Osteocyte (in vitro differentiated cells): ENCODE data around the gene AATF. TPM values are rescaled to one million over a fixed set of nuclear protein-coding genes. Genes with fewer than 3 reads are reported as not detected.

Source experiments
- DNase-seq: peaks from one replicate; pipeline ENCODE4 v3.0.0; 2021; ENCODE audit warnings: mixed read lengths; ENCODE audit not compliant: unreplicated experiment; ENCODE audit errors: extremely low spot score
- H3K27ac Mint-ChIP-seq: one replicate; pipeline ENCODE4 v1.8.0; 2021; ENCODE audit warnings: mild to moderate bottlenecking, mixed read lengths; ENCODE audit not compliant: unreplicated experiment
- H3K27me3 Mint-ChIP-seq: one replicate; pipeline ENCODE4 v1.8.0; 2021; ENCODE audit warnings: mixed read lengths; ENCODE audit not compliant: unreplicated experiment
- H3K36me3 Mint-ChIP-seq: one replicate; pipeline ENCODE4 v1.8.0; 2021; ENCODE audit warnings: mixed read lengths; ENCODE audit not compliant: unreplicated experiment
- H3K4me1 Mint-ChIP-seq: one replicate; pipeline ENCODE4 v1.8.0; 2021; ENCODE audit warnings: mixed read lengths; ENCODE audit not compliant: unreplicated experiment
- H3K4me3 Mint-ChIP-seq: one replicate; pipeline ENCODE4 v1.8.0; 2021; ENCODE audit warnings: mild to moderate bottlenecking, moderate library complexity, mixed read lengths; ENCODE audit not compliant: unreplicated experiment
- H3K9me3 Mint-ChIP-seq: one replicate; pipeline ENCODE4 v1.8.0; 2021; ENCODE audit warnings: mixed read lengths; ENCODE audit not compliant: unreplicated experiment
- CTCF ChIP-seq: fragments of 200-600 bp; sonication (generic); IDR thresholded peaks from 2 replicates; pipeline ENCODE4 v1.5.0; 2021; ENCODE audit warnings: antibody characterized with exemption, mild to moderate bottlenecking, moderate library complexity
- total RNA-seq: library from RNA; stranded (reverse); gene quantifications from 2 replicates; pipeline ENCODE4 v1.2.1, GENCODE V29; 2021

AATF gene
- total RNA-seq, 1 donor from 2014 or later: 39.6 TPM

- no peak for TF ChIP-seq CTCF
- Mint-ChIP-seq H3K27me3 (no peaks in the 10 kb centered on the region), H3K4me1 (no peaks in the 10 kb centered on the region), H3K4me3 (no peak overlapping the region), H3K27ac (no peak overlapping the region), H3K9me3 (no peaks in the 10 kb centered on the region), H3K36me3 (peaks cover 20% of the 10 kb centered on the region)
- no peak for DNase-seq
These were observed 75.5 kb downstream of the AATF start for GRCh38 chr17:37024181-37024637.

GRCh38 chr17:37025238-37025637 lies 76.5 kb downstream of the AATF start:
- TF ChIP-seq CTCF: no peak
- H3K27ac Mint-ChIP-seq: no peak overlapping the region
- no peak overlapping the region for H3K4me3 Mint-ChIP-seq
- H3K9me3 Mint-ChIP-seq: no peaks in the 10 kb centered on the region
- peaks cover 17% of the 10 kb centered on the region for H3K36me3 Mint-ChIP-seq
- no peak for DNase-seq
- no peaks in the 10 kb centered on the region for H3K4me1 Mint-ChIP-seq
- H3K27me3 Mint-ChIP-seq: no peaks in the 10 kb centered on the region

- Mint-ChIP-seq H3K27ac (no peak overlapping the region), H3K4me1 (no peaks in the 10 kb centered on the region), H3K4me3 (no peak overlapping the region), H3K27me3 (no peaks in the 10 kb centered on the region), H3K9me3 (no peaks in the 10 kb centered on the region), H3K36me3 (peaks cover 13% of the 10 kb centered on the region)
- no peak for TF ChIP-seq CTCF
- DNase-seq: no peak
These were observed 77.2 kb downstream of the AATF start for GRCh38 chr17:37025847-37026530.

- no peaks in the 10 kb centered on the region for H3K27me3 Mint-ChIP-seq
- DNase-seq: no peak
- peaks cover 14% of the 10 kb centered on the region for H3K36me3 Mint-ChIP-seq
These were observed 77.7 kb downstream of the AATF start for GRCh38 chr17:37026531-37026869.

GRCh38 chr17:37028040-37028439 lies 79.3 kb downstream of the AATF start:
- no peaks in the 10 kb centered on the region for H3K4me1 Mint-ChIP-seq
- no peak overlapping the region for H3K27ac Mint-ChIP-seq
- peaks cover 19% of the 10 kb centered on the region for H3K36me3 Mint-ChIP-seq
- DNase-seq: no peak
- no peaks in the 10 kb centered on the region for H3K27me3 Mint-ChIP-seq
- TF ChIP-seq CTCF: no peak
- H3K4me3 Mint-ChIP-seq: no peak overlapping the region
- H3K9me3 Mint-ChIP-seq: no peaks in the 10 kb centered on the region

More at GRCh38 chr17:37026531-37026869, 77.7 kb downstream of the AATF start:
- H3K27ac Mint-ChIP-seq: no peak overlapping the region
- H3K9me3 Mint-ChIP-seq: no peaks in the 10 kb centered on the region
- no peak for TF ChIP-seq CTCF
- no peaks in the 10 kb centered on the region for H3K4me1 Mint-ChIP-seq
- H3K4me3 Mint-ChIP-seq: no peak overlapping the region
